ENCODE data around the gene FERMT1. TPM values are rescaled to one million over a fixed set of nuclear protein-coding genes. Genes with fewer than 3 reads are reported as not detected.

The FERMT1 gene, protein sequence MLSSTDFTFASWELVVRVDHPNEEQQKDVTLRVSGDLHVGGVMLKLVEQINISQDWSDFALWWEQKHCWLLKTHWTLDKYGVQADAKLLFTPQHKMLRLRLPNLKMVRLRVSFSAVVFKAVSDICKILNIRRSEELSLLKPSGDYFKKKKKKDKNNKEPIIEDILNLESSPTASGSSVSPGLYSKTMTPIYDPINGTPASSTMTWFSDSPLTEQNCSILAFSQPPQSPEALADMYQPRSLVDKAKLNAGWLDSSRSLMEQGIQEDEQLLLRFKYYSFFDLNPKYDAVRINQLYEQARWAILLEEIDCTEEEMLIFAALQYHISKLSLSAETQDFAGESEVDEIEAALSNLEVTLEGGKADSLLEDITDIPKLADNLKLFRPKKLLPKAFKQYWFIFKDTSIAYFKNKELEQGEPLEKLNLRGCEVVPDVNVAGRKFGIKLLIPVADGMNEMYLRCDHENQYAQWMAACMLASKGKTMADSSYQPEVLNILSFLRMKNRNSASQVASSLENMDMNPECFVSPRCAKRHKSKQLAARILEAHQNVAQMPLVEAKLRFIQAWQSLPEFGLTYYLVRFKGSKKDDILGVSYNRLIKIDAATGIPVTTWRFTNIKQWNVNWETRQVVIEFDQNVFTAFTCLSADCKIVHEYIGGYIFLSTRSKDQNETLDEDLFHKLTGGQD
- total RNA-seq (2022; extraction: Qiagen RNA extraction; ENCODE audit: low read depth) = 15.8 to 17.7 TPM (median 17.0 TPM) in 5 replicates

DNA sequence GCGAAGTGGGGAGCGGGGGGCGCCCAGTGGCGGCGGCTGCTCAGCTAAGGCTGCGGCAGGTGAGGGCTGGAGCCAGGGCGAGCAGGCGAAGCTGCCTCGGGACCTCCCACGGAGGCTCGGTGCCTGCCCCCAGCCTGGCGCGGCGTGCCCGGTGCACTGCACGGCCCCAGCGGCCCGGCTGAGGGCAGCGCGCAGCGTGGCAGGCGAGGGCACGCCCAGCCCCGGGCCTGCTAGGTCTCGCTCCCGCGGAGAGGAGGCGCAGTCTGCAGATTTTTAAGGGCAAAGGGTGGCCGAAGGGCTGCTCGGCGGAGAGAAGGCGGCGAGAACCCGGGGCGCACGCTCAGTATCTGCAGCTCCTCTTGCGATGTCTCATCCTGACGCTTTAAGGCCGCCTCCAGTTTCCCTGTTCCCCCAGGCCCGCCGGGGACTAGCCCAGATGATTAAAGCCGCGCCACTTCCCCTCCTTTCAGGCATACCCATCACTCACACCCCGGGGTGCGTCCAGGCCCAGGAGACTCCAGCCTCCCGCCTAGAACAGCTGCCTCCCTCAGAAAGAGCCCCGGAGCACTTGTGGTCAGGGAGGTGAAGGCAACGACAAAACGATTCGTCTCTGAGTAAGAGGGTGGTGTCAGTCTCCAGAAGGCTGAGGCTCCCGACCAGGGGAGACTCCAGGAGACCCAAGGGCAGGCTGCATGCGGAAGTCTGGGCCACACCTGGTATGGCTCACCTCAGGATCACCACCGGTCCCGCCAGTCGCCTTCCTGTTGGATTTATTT, at the start of gene FERMT1:
TSS of gene FERMT1 (minus strand) at position 158 of the 776 bp plus-strand sequence. CDS start 3,476 bp downstream, outside the sequence.

DNA sequence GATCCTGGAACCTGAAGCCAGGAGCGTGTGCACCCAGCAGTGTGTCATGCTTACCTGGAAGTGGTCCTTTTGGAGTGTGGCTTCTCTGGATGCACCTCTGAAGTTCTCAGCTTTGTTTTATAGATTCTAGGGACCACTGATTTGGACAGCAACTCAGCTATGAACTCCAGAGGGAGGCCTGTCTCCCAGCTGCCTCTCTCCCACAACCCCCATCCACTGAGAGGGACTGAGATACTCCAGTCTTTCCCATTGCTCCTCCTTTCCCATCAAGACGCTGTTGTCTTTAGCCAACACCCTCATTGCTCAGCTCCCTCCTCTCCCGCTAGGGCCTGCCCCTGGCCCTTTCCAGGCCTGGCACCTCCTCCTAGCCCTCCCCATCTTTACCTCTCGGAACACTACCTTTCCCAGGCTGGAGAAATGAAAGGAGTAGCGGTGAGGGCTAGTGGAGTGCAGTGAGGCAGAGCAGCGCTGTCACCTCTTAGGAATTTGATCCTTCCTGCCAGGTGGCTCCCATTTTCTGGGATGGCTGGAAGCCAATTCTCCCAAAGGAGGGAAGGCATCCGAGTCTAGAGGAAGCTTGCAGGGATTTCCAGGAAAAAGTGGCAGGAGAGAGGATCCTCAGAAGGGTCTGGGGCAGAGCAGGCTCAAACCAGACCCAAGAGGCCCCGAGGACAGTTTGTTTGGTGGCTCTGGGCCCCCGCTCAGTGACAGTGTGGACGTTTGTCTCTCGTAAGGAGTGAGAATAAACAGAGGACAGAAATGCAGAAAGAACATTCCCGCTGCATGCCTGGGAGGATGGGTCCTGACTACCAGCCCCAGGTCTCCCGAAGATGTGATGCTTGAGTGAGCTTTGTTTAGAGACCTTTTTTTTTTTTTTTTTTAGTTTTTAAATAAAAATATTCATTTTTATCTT, 68.8 kb downstream of the FERMT1 start, which contains the start of gene LRRN4:
TSS of gene LRRN4 (minus strand) at position 285 of the 913 bp plus-strand sequence. CDS start 1,261 bp downstream, outside the sequence.

Other genes starting within 250 kb of the FERMT1 start
- gene CHGB, start 211.5 kb downstream of the FERMT1 start, total RNA-seq (2022; extraction: Qiagen RNA extraction; ENCODE audit: low read depth) = 2.6 to 3.3 TPM (median 3.0 TPM) in 5 replicates
- gene TRMT6, start 172.5 kb downstream of the FERMT1 start, total RNA-seq (2022; extraction: Qiagen RNA extraction; ENCODE audit: low read depth) = 32.1 to 39.8 TPM (median 34.0 TPM) in 5 replicates
- gene MCM8, start 172.4 kb downstream of the FERMT1 start, total RNA-seq (2022; extraction: Qiagen RNA extraction; ENCODE audit: low read depth) = 14.6 to 21.6 TPM (median 20.8 TPM) in 5 replicates
- gene CRLS1, start 116.9 kb downstream of the FERMT1 start, total RNA-seq (2022; extraction: Qiagen RNA extraction; ENCODE audit: low read depth) = 31.0 to 71.9 TPM (median 64.9 TPM) in 5 replicates
- 0.07 to 0.08 TPM in 2 of 5 replicates, not detected in the others for gene LRRN4, start 69.0 kb downstream of the FERMT1 start, total RNA-seq (2022; extraction: Qiagen RNA extraction; ENCODE audit: low read depth)